ENCODE measurements around the gene FRY.

GRCh38 chr13:32080328-32080744 lies 48.8 kb downstream of the FRY start:
- TF ChIP-seq ESRRG (CRISPR knock-in tag; IDR thresholded peaks at IDR 0.05) (no peak), ZFP30 (CRISPR knock-in tag; IDR thresholded peaks at IDR 0.05) (no peak), ZNF8 (CRISPR knock-in tag; IDR thresholded peaks at IDR 0.05) (no peak)

All from SK-N-SH treated with all-trans-retinoic acid at 6 μM for 48 hours (cell line).